K562 (cell line): ENCODE results near the gene SLC16A12. TPM values are rescaled to one million over a fixed set of nuclear protein-coding genes. Genes with fewer than 3 reads are reported as not detected.

ENCODE experiments used
- ATAC-seq: fragments of 200-7000 bp; cut with Tn5 transposase; 3 replicates; pipeline ENCODE4 v1.9.1; 2020; ENCODE audit warnings: moderate library complexity
- BruUV-seq: library from RNA; stranded (reverse); fragments of 400-500 nt; replicated peaks from 2 replicates; lab custom pipeline; 2021; lab: Mats Ljungman, UMichigan
- CTCF ChIA-PET: fragments of 300-600 bp; formaldehyde crosslinking; extraction: SDS; loops from one replicate; lab custom pipeline; 2021; ENCODE audit warnings: low intra/inter-chr PET ratio; lab: Yijun Ruan, JAX
- POLR2A ChIA-PET: fragments of 300-600, 350-650 bp; sonication (Branson Sonifier 250); formaldehyde crosslinking; extraction: SDS; loops from one replicate; lab custom pipeline; 2021; ENCODE audit warnings: antibody characterized with exemption, inconsistent platforms; lab: Yijun Ruan, JAX
- DNase-seq, 4 experiments: peaks; one replicate each; pipeline versions ENCODE4 v3.0.0 to v3.0.0-alpha.2; 2011 to 2018; ENCODE audit warnings: low spot score in 3 of 4, mixed read lengths in 3 of 4; ENCODE audit errors: extremely low read depth in 1 of 4
- FAIRE-seq: peaks from 2 replicates; lab custom pipeline; 2011; peaks lifted over from hg19 to GRCh38; lab: Jason Lieb, UNC
- H2AFZ ChIP-seq: 2 replicates; pipeline ENCODE4 v1.6.0; 2011; ENCODE audit warnings: low read depth, low read length, control low read depth, inconsistent platforms
- H3K27ac ChIP-seq: fragments of 200-600 bp; 3 replicates; pipeline ENCODE4 v1.8.0; 2011; ENCODE audit warnings: low read depth, mild to moderate bottlenecking, control low read depth, inconsistent platforms, low read length, moderate library complexity, mixed read lengths; ENCODE audit errors: extremely low read depth
- H3K27me3 ChIP-seq, 2 experiments: fragments of 300-600 bp in 1 of 2; 2 replicates in 1 of 2; 3 replicates in 1 of 2; pipeline versions ENCODE4 v1.6.0 to v1.8.0; 2011; ENCODE audit warnings: inconsistent platforms in 2 of 2, low read length in 2 of 2, mild to moderate bottlenecking in 1 of 2, mixed read lengths in 1 of 2, moderate library complexity in 1 of 2; ENCODE audit not compliant: control insufficient read depth in 2 of 2, insufficient read depth in 2 of 2
- H3K36me3 ChIP-seq: fragments of 300-600 bp; 3 replicates; pipeline ENCODE4 v1.8.0; 2011; ENCODE audit warnings: mild to moderate bottlenecking, low read length, inconsistent platforms; ENCODE audit not compliant: control insufficient read depth, insufficient read depth
- H3K4me1 ChIP-seq, 2 experiments: fragments of 200-600 bp in 1 of 2; replicated peaks in 1 of 2; 2 replicates in 1 of 2; 3 replicates in 1 of 2; pipeline versions ENCODE4 v1.5.1 to v1.8.0; 2011; ENCODE audit warnings: inconsistent platforms in 2 of 2, low read length in 2 of 2, mild to moderate bottlenecking in 1 of 2, mixed read lengths in 1 of 2, moderate library complexity in 1 of 2; ENCODE audit not compliant: control insufficient read depth in 2 of 2, insufficient read depth in 2 of 2
- H3K4me2 ChIP-seq: 2 replicates; pipeline ENCODE4 v1.6.1; 2011; ENCODE audit warnings: low read length, control low read depth, inconsistent platforms, mixed read lengths; ENCODE audit not compliant: insufficient read depth
- H3K4me3 ChIP-seq: fragments of 200-600 bp; sonication (generic), shearing (Covaris generic); 2 replicates; pipeline ENCODE4 v1.5.1; 2016; ENCODE audit warnings: control low read depth, inconsistent platforms
- H3K79me2 ChIP-seq: fragments of 200-600 bp; 3 replicates; pipeline ENCODE4 v1.8.0; 2011; ENCODE audit warnings: low read length, inconsistent platforms; ENCODE audit not compliant: control insufficient read depth, insufficient read depth
- H3K9ac ChIP-seq, 2 experiments: 2 replicates each; pipeline versions ENCODE4 v1.6.0 to v1.6.1; 2011; ENCODE audit warnings: low read depth in 2 of 2, low read length in 2 of 2, control low read depth in 1 of 2, inconsistent platforms in 1 of 2, mild to moderate bottlenecking in 1 of 2, mixed read lengths in 1 of 2; ENCODE audit not compliant: insufficient read depth in 1 of 2
- H3K9me1 ChIP-seq: one replicate; pipeline ENCODE4 v1.6.0; 2011; ENCODE audit warnings: inconsistent platforms, mild to moderate bottlenecking, low read length, moderate library complexity; ENCODE audit not compliant: control insufficient read depth, insufficient read depth
- H3K9me3 ChIP-seq: replicated peaks from 2 replicates; pipeline ENCODE4 v1.5.1; 2011; ENCODE audit warnings: low read depth, low read length, inconsistent platforms; ENCODE audit not compliant: control insufficient read depth, insufficient read depth
- H4K20me1 ChIP-seq: replicated peaks from 2 replicates; pipeline ENCODE4 v1.6.1; 2011; ENCODE audit warnings: low read length, inconsistent platforms, mixed read lengths; ENCODE audit not compliant: control insufficient read depth, insufficient read depth
- DDX20 ChIP-seq: fragments of 450-650 bp; IDR thresholded peaks from 2 replicates; pipeline ENCODE4 v1.6.1; 2016; ENCODE audit warnings: missing genetic modification characterization, low read depth, mild to moderate bottlenecking, missing compliant biosample characterization, moderate library complexity
- EHMT2 ChIP-seq: fragments of 450-650 bp; IDR thresholded peaks from 2 replicates; pipeline ENCODE4 v1.6.1; 2018; ENCODE audit warnings: antibody characterized with exemption
- MAFG ChIP-seq: fragments of 450-650 bp; conservative IDR thresholded peaks from 2 replicates; pipeline ENCODE4 v1.6.1; 2016; ENCODE audit warnings: missing genetic modification characterization, missing compliant biosample characterization
- MXI1 ChIP-seq: IDR thresholded peaks from 2 replicates; pipeline ENCODE4 v1.6.1; 2011; ENCODE audit warnings: low read depth, mild to moderate bottlenecking, improper control_type of control experiment, low read length
- NFIC ChIP-seq: fragments of 450-650 bp; IDR thresholded peaks from 2 replicates; pipeline ENCODE4 v1.6.1; 2017; ENCODE audit warnings: mild to moderate bottlenecking, inconsistent platforms
- NR2F6 ChIP-seq: fragments of 450-650 bp; formaldehyde crosslinking; IDR thresholded peaks from 2 replicates; pipeline ENCODE4 v1.4.0; 2020; ENCODE audit warnings: mild to moderate bottlenecking
- POLR3G ChIP-seq: IDR thresholded peaks from 2 replicates; pipeline ENCODE4 v1.6.1; 2011; ENCODE audit not compliant: insufficient read length, insufficient replicate concordance; ENCODE audit errors: extremely low read depth
- SETDB1 ChIP-seq: IDR thresholded peaks from one replicate; pipeline ENCODE4 v1.6.1; 2012; ENCODE audit warnings: low read length, control low read depth, inconsistent platforms
- SMARCE1 ChIP-seq: fragments of 450-650 bp; IDR thresholded peaks from 2 replicates; pipeline ENCODE4 v1.7.1; 2016; ENCODE audit warnings: mild to moderate bottlenecking
- ZNF23 ChIP-seq: fragments of 250-450 bp; sonication (Bioruptor Pico); IDR thresholded peaks from 2 replicates; pipeline ENCODE4 v1.4.0; 2020; ENCODE audit warnings: mild to moderate bottlenecking
- ZNF785 ChIP-seq: fragments of 250-450 bp; sonication (Bioruptor Pico); IDR thresholded peaks from 2 replicates; pipeline ENCODE4 v1.4.0; 2020; ENCODE audit warnings: mild to moderate bottlenecking
- WGBS: fragments of 100-300 bp; shearing (Covaris generic); methylation state at CpG from one replicate; pipeline ENCODE4 v1.1.6; 2016; ENCODE audit warnings: low coverage, mixed read lengths; ENCODE audit not compliant: insufficient coverage; ENCODE audit errors: missing lambda C conversion rate; 5-methylcytosine and 5-hydroxymethylcytosine counted together
- in situ Hi-C: fragments of 300-500 bp; cut with MboI; formaldehyde crosslinking; loops from 4 replicates; pipeline ENCODE4 v1.15.0; 2018; ENCODE audit warnings: inconsistent platforms, mixed read lengths
- intact Hi-C: fragments of 100-400 bp; cut with micrococcal nuclease; formaldehyde crosslinking; loops from 2 replicates; pipeline ENCODE4 v1.14.2; 2022
- polyA plus RNA-seq, 8 experiments: library from polyadenylated mRNA; depleted of rRNA in 4 of 8; stranded (reverse) in 5 of 8; unstranded in 3 of 8; fragments of >200 nt; fragmentation: Nextera tagmentation in 2 of 8; fragmentation: Illumina TruSeq in 1 of 8; extraction: Ambion mirVana in 2 of 8; extraction: Trizol in 1 of 8; gene quantifications; 2 replicates each; pipeline versions ENCODE4 v1.2.1 to v1.2.3, GENCODE V29; 2011 to 2014; ENCODE audit warnings: inconsistent platforms in 1 of 8, missing spikeins in 1 of 8
- total RNA-seq, 7 experiments: library from RNA; depleted of rRNA in 6 of 7; stranded (reverse); fragments of >200 nt in 6 of 7; fragmentation: Illumina TruSeq in 2 of 7; extraction: Trizol in 2 of 7; gene quantifications; 2 replicates each; pipeline versions ENCODE4 v1.2.1 to v1.2.3, GENCODE V29; 2011 to 2021; ENCODE audit warnings: low replicate concordance in 1 of 7
- TF ChIP-seq, protein P1 (sequence below): sonication (generic); formaldehyde crosslinking; IDR thresholded peaks from 2 replicates; pipeline ENCODE4 v1.8.0; 2022; ENCODE audit warnings: mild to moderate bottlenecking, missing genetic modification reagents, borderline replicate concordance

Gene SLC16A12
- total and polyA plus RNA-seq, 9 of the 15 experiments (the other 6 are each of a cell fraction or from before 2014, with no cell fraction given): not detected

DNA sequence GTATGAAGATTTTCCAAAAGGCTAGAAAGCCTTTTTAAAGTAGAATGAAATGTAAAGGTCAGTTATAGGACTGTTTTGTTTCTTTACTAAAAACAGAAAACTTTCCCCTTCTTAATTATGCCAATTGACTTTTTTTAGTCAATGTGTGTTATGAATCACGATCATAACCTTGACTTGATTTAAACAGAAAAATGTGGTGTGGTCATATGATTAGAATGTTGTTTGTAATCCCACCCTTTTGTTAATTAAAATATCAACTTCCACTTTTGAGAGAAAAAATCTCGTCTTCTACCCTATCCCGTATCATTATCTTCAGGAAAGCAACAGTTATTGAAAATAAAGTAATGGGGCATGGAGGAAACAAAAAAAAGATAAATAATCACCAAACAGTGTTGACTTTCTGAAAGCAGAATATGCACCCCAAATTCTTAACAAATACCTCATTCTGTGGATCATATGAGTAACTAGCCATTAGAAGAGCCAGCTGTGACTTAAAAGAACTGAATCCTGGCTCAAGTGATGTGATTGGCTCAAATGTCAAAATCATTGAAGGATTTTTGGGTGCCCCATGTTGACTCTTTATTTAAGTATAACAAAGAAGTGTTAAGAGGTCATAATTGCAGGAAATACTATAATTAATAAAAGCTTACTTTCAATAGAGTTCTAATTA is 32.3 kb upstream of the SLC16A12 start:
- in situ Hi-C loops: no loop called here
- ATAC-seq (no peak), FAIRE-seq (no peak), DNase-seq (no peak)
- Histone ChIP-seq H3K36me3 (no peaks in the 10 kb centered on the region), H2AFZ (no peak overlapping the region), H3K9ac (no peak overlapping the region), H3K4me1 (no peaks in the 10 kb centered on the region), H3K79me2 (no peaks in the 10 kb centered on the region), H3K27me3 (peaks cover 0 to 4% of the 10 kb centered on the region in 2 experiments; a peak in 1 of 5 replicates), H3K4me3 (no peak overlapping the region), H3K9me1 (no peaks in the 10 kb centered on the region), H3K4me2 (no peak overlapping the region), H3K9me3 (no peaks in the 10 kb centered on the region), H3K27ac (no peak overlapping the region), H4K20me1 (no peaks in the 10 kb centered on the region)
- POLR2A ChIA-PET: interaction anchor here (1.5 kb wide), 1 partner anchor 134 kb away, joined by 6 read pairs; the partner anchor contains the start of gene KIF20B
- BruUV-seq: no TSS peak
- 4% methylated on average over 3 of the region's 3 CpGs for whole genome bisulfite sequencing
- no peak for TF ChIP-seq MXI1
- no peak for TF ChIP-seq NFIC
- CTCF ChIA-PET: no interaction called here
- intact Hi-C loops: loop anchor here (10.0 kb wide), 1 partner anchor 273 kb away; no protein-coding TSS in a partner anchor

DNA sequence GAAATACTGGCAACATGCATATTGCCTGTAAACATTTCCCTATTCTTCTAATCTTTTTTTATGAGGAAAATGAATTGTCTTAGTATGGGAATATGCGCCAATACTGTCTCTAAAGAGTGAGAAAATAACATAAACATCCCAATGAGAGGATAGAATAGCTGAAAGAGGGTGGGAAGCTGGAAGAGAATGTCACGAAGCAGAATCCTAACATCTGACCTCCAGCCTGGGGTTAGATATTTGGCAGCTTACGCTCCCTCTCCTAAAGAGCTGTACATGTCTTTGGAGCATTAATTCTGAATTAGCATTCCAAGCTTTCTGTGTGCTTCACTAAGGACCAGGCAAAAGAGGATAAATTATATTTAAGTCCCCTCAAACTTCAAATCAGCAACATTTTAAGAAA is 31.6 kb upstream of the SLC16A12 start:
- BruUV-seq: no TSS peak
- ATAC-seq: no peak
- Histone ChIP-seq H3K27ac (no peak overlapping the region), H3K4me2 (no peak overlapping the region), H3K9me1 (no peaks in the 10 kb centered on the region), H3K27me3 (peaks cover 0 to 4% of the 10 kb centered on the region in 2 experiments; a peak in 1 of 5 replicates), H3K36me3 (no peaks in the 10 kb centered on the region), H3K9ac (no peak overlapping the region), H3K4me3 (no peak overlapping the region), H2AFZ (no peak overlapping the region), H3K9me3 (no peaks in the 10 kb centered on the region), H3K79me2 (no peaks in the 10 kb centered on the region), H4K20me1 (no peaks in the 10 kb centered on the region), H3K4me1 (no peaks in the 10 kb centered on the region)
- in situ Hi-C loops (no loop called here), intact Hi-C loops (loop anchor here (10.0 kb wide), 1 partner anchor 272 kb away; no protein-coding TSS in a partner anchor)
- ChIA-PET CTCF (no interaction called here), POLR2A (no interaction called here)
- WGBS: 5% methylated on average over 3 of the region's 3 CpGs
- DNase-seq: no peak
- FAIRE-seq: no peak
- TF ChIP-seq SMARCE1 (no peak), ZNF785 (CRISPR knock-in tag) (no peak), NR2F6 (CRISPR knock-in tag) (no peak), SETDB1 (no peak), ZNF23 (CRISPR knock-in tag) (no peak), DDX20 (tag) (no peak), MAFG (tag) (no peak), EHMT2 (no peak), POLR3G (no peak)
- TF ChIP-seq, protein P1, sequence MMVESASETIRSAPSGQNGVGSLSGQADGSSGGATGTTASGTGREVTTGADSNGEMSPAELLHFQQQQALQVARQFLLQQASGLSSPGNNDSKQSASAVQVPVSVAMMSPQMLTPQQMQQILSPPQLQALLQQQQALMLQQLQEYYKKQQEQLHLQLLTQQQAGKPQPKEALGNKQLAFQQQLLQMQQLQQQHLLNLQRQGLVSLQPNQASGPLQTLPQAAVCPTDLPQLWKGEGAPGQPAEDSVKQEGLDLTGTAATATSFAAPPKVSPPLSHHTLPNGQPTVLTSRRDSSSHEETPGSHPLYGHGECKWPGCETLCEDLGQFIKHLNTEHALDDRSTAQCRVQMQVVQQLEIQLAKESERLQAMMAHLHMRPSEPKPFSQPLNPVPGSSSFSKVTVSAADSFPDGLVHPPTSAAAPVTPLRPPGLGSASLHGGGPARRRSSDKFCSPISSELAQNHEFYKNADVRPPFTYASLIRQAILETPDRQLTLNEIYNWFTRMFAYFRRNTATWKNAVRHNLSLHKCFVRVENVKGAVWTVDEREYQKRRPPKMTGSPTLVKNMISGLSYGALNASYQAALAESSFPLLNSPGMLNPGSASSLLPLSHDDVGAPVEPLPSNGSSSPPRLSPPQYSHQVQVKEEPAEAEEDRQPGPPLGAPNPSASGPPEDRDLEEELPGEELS: no peak
